Parathyroid adenoma (tissue), 2 donors: ENCODE results near the gene CLEC4M.

Experiments used
- H2AFZ ChIP-seq: fragments of 300-600 bp; sonication (generic); one replicate; pipeline ENCODE4 v1.7.0; 2017; ENCODE audit warnings: antibody characterized with exemption, mild to moderate bottlenecking
- H3K27ac ChIP-seq: fragments of 300-600 bp; sonication (generic); one replicate; pipeline ENCODE4 v1.7.0; 2017
- H3K27me3 ChIP-seq: fragments of 300-600 bp; sonication (generic); one replicate; pipeline ENCODE4 v1.7.0; 2017; ENCODE audit warnings: low read length; ENCODE audit not compliant: control insufficient read depth, insufficient read depth
- H3K36me3 ChIP-seq: fragments of 300-600 bp; sonication (generic); one replicate; pipeline ENCODE4 v1.7.0; 2017; ENCODE audit warnings: low read length; ENCODE audit not compliant: control insufficient read depth, insufficient read depth
- H3K4me1 ChIP-seq: fragments of 300-600 bp; sonication (generic); one replicate; pipeline ENCODE4 v1.7.0; 2017; ENCODE audit warnings: control low read depth
- H3K4me2 ChIP-seq: fragments of 300-600 bp; sonication (generic); one replicate; pipeline ENCODE4 v1.7.0; 2017; ENCODE audit warnings: low read length
- H3K4me3 ChIP-seq: fragments of 300-600 bp; sonication (generic); one replicate; pipeline ENCODE4 v1.7.0; 2017; ENCODE audit warnings: low read depth, low read length
- H3K79me2 ChIP-seq: fragments of 300-600 bp; sonication (generic); one replicate; pipeline ENCODE4 v1.7.0; 2017; ENCODE audit warnings: control low read depth
- H3K9ac ChIP-seq: fragments of 300-600 bp; sonication (generic); one replicate; pipeline ENCODE4 v1.7.0; 2017; ENCODE audit warnings: mild to moderate bottlenecking
- H3K9me3 ChIP-seq: fragments of 300-600 bp; sonication (generic); one replicate; pipeline ENCODE4 v1.7.0; 2017; ENCODE audit warnings: low read length; ENCODE audit not compliant: control insufficient read depth
- CTCF ChIP-seq: fragments of 300-600 bp; sonication (generic); IDR thresholded peaks from one replicate; pipeline ENCODE4 v1.7.0; 2017; ENCODE audit warnings: antibody characterized with exemption, mild to moderate bottlenecking
- donor health status: primary hyperparathyroidism.

Gene CLEC4M

GRCh38 chr19:7730286-7731217, 32.5 kb upstream of the CLEC4M start:
- Histone ChIP-seq H3K27ac (no peak overlapping the region), H3K79me2 (no peaks in the 10 kb centered on the region), H3K27me3 (no peaks in the 10 kb centered on the region), H3K4me2 (no peak overlapping the region), H3K9ac (no peak overlapping the region), H3K4me3 (no peak overlapping the region), H3K36me3 (no peaks in the 10 kb centered on the region), H2AFZ (no peak overlapping the region), H3K9me3 (no peaks in the 10 kb centered on the region), H3K4me1 (no peaks in the 10 kb centered on the region)
- no peak for TF ChIP-seq CTCF

- Histone ChIP-seq H3K79me2 (no peaks in the 10 kb centered on the region), H3K4me3 (no peak overlapping the region), H2AFZ (no peak overlapping the region), H3K4me1 (no peaks in the 10 kb centered on the region), H3K27ac (no peak overlapping the region), H3K36me3 (no peaks in the 10 kb centered on the region), H3K9ac (no peak overlapping the region), H3K4me2 (no peak overlapping the region), H3K9me3 (no peaks in the 10 kb centered on the region), H3K27me3 (no peaks in the 10 kb centered on the region)
- no peak for TF ChIP-seq CTCF
These were observed 31.8 kb upstream of the CLEC4M start for GRCh38 chr19:7731218-7731595.

- no peak for TF ChIP-seq CTCF
- no peak overlapping the region for H3K4me3 ChIP-seq
These were observed 31.4 kb upstream of the CLEC4M start for GRCh38 chr19:7731615-7732014.

GRCh38 chr19:7732045-7732444, 31.0 kb upstream of the CLEC4M start, which contains the start of gene CLEC4G:
Gene CLEC4G (minus strand): TSS chr19:7732110. CDS start chr19:7732102, 8 bp downstream.
- Histone ChIP-seq H3K79me2 (no peaks in the 10 kb centered on the region), H3K27ac (no peak within 1 kb of the TSS), H3K27me3 (no peaks in the 10 kb centered on the region), H3K36me3 (no peaks in the 10 kb centered on the region), H3K4me3 (no peak within 1 kb of the TSS), H3K4me2 (no peak within 1 kb of the TSS), H2AFZ (no peak within 1 kb of the TSS), H3K9me3 (no peaks in the 10 kb centered on the region), H3K9ac (no peak within 1 kb of the TSS), H3K4me1 (no peaks in the 10 kb centered on the region)
- no peak for TF ChIP-seq CTCF

More at GRCh38 chr19:7731615-7732014, 31.4 kb upstream of the CLEC4M start:
- no peaks in the 10 kb centered on the region for H3K27me3 ChIP-seq
- H3K27ac ChIP-seq = no peak overlapping the region
- no peaks in the 10 kb centered on the region for H3K36me3 ChIP-seq
- H3K4me1 ChIP-seq = no peaks in the 10 kb centered on the region
- H2AFZ ChIP-seq = no peak overlapping the region
- H3K4me2 ChIP-seq = no peak overlapping the region
- no peaks in the 10 kb centered on the region for H3K79me2 ChIP-seq
- no peak overlapping the region for H3K9ac ChIP-seq
- no peaks in the 10 kb centered on the region for H3K9me3 ChIP-seq

GRCh38 chr19:7733376-7733775, 29.7 kb upstream of the CLEC4M start:
- Histone ChIP-seq H3K79me2 (no peaks in the 10 kb centered on the region), H3K27ac (no peak overlapping the region), H3K27me3 (no peaks in the 10 kb centered on the region), H3K36me3 (no peaks in the 10 kb centered on the region), H3K4me3 (no peak overlapping the region), H3K9ac (no peak overlapping the region), H2AFZ (no peak overlapping the region), H3K4me1 (no peaks in the 10 kb centered on the region), H3K4me2 (no peak overlapping the region), H3K9me3 (no peaks in the 10 kb centered on the region)
- no peak for TF ChIP-seq CTCF
